Muscle layer of duodenum (tissue), 2 donors: ENCODE measurements around the gene RHOB.
A peak's percentile ranks its signal among the peaks of the same experiment; 100 is the strongest.

Source experiments
- H3K27ac ChIP-seq: one replicate; pipeline ENCODE4 v1.7.0; 2013; ENCODE audit warnings: mild to moderate bottlenecking, low read length
- H3K27me3 ChIP-seq: one replicate; pipeline ENCODE4 v1.7.0; 2013; ENCODE audit warnings: low read depth, mild to moderate bottlenecking, control low read depth, low read length
- H3K36me3 ChIP-seq, 2 donors: one replicate each; pipeline ENCODE4 v1.7.0; 2013; ENCODE audit warnings: low read length in 2 of 2, control low read depth in 1 of 2, mild to moderate bottlenecking in 1 of 2; ENCODE audit not compliant: insufficient read depth in 2 of 2, control insufficient read depth in 1 of 2
- H3K4me1 ChIP-seq, 2 donors: one replicate each; pipeline ENCODE4 v1.7.0; 2013; ENCODE audit warnings: low read length in 2 of 2, mild to moderate bottlenecking in 2 of 2, control low read depth in 1 of 2, moderate library complexity in 1 of 2; ENCODE audit not compliant: insufficient read depth in 2 of 2, control insufficient read depth in 1 of 2
- H3K4me3 ChIP-seq, 2 donors: one replicate each; pipeline ENCODE4 v1.7.0; 2013; ENCODE audit warnings: low read length in 2 of 2, low read depth in 1 of 2, mild to moderate bottlenecking in 1 of 2
- H3K9me3 ChIP-seq, 2 donors: one replicate each; pipeline ENCODE4 v1.7.0; 2013; ENCODE audit warnings: low read length in 2 of 2, control low read depth in 1 of 2, mild to moderate bottlenecking in 1 of 2; ENCODE audit not compliant: control insufficient read depth in 1 of 2
- donor health status: healthy.

The RHOB gene

DNA sequence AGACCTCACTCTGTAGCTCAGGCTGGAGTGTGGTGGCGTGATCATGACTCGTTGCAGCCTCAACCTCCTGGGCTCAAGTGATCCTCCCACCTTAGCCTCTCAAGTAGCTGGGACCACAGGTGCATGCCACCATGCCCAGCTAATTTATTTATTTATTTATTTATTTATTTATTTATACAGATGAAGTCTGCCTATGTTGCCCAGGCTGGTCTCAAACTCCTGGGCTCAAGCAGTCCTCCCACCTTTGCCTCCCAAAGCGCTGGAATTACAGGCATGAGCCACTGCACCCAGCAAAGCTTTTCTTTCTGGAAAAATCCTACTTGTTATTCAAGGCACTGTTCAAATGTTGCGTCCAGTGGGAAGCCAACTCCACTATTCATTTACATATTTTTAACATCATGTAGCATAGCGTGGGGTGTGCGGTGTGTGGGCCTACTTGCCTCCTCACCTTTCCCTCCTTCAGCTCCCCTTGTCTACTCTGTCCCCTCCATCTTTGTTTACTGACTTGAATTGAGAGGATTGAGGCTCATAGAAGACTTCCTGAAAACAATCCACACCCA lies 6.8 kb upstream of the RHOB start:
- Histone ChIP-seq H3K27ac (peak overlapping the region; percentile 19), H3K27me3 (no peaks in the 10 kb centered on the region), H3K4me1 (peaks cover 3 to 12% of the 10 kb centered on the region in 2 donors), H3K36me3 (no peaks in the 10 kb centered on the region), H3K4me3 (no peak overlapping the region), H3K9me3 (no peaks in the 10 kb centered on the region)

DNA sequence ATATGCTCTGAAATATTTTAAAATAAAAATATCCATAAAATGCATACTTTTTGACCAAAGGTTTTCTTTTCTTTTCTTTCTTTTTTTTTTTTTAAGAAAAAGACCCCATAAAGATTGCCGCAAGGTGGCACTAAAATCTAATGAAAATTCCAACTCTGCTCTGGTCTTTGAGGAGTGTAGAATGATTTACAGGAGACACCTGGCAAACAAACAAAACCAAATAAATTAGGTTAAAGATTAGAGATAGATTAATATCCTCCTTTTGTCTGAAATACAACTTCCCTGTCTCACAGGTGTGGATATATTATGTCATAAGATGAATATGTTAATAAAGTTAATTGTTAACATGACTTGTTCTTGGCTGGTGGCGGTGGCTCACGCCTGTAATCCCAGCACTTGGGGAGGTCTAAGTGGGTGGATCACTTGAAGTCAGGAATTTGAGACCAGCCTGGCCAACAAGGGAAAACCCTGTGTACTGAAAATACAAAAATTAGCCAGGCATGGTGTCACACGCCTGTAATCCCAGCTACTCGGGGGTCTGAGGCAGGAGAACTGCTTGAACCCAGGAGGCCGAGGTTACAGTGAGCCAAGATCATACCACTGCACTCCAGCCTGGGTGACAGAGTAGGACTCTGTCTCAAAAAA lies 3.5 kb upstream of the RHOB start:
- Histone ChIP-seq H3K36me3 (peaks cover 0 to 12% of the 10 kb centered on the region in 2 donors), H3K4me3 (no peak overlapping the region), H3K4me1 (peaks cover 3 to 20% of the 10 kb centered on the region in 2 donors), H3K27me3 (no peaks in the 10 kb centered on the region), H3K9me3 (no peaks in the 10 kb centered on the region), H3K27ac (peak overlapping the region; percentile 60)

GRCh38 chr2:20444101-20444992 lies 2.5 kb upstream of the RHOB start:
- Histone ChIP-seq H3K27ac (peak overlapping the region; percentile 67), H3K36me3 (peaks cover 5 to 21% of the 10 kb centered on the region in 2 donors), H3K27me3 (no peaks in the 10 kb centered on the region), H3K9me3 (no peaks in the 10 kb centered on the region), H3K4me1 (peaks cover 3 to 24% of the 10 kb centered on the region in 2 donors), H3K4me3 (no peak overlapping the region)

DNA sequence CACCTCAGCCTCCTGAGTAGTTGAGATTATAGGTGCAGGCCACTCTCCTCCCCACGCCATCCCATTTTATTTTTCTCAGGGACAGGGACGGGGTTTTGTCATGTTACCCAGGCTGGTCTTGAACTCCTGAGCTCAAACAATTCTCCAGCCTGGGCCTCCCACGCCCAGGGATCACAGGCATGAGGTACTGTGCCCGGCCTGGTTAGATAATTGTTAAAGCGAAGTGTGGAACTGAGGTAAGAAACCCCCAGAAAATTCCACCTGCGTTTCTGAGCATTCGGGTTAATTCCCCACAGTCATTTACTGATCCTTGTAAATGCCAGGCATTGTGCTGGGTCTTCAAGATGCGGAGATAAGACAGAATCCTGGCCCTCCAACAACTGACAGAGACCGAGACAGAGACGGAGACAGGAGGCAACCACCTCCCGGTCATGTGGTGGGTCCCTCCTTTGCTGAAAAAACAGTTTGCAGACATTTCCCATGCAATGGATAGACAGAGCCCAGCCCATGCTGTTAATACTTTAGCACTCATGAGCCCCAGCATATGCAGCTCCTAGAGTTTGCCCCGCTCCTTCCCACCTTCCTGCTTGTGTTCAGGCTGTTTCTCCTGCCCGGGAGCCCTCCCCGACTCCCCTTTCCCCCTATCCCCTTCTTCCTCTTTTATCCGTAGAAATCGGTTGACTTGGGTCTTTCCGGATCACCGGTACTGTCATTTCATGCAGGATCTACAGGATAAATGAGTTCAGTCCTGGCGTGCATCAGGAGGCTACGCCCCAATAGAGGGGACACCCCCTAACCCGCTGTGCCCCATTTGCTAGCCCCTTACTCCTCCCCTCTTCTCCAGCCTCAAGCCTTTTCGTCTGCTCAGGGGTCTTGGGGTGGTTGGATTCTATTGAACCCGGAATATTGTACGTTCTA lies 1.6 kb upstream of the RHOB start:
- H3K27ac ChIP-seq, result peak overlapping the region; percentile 67
- H3K4me3 ChIP-seq, result peak overlapping the region; percentile 7 to 44

DNA sequence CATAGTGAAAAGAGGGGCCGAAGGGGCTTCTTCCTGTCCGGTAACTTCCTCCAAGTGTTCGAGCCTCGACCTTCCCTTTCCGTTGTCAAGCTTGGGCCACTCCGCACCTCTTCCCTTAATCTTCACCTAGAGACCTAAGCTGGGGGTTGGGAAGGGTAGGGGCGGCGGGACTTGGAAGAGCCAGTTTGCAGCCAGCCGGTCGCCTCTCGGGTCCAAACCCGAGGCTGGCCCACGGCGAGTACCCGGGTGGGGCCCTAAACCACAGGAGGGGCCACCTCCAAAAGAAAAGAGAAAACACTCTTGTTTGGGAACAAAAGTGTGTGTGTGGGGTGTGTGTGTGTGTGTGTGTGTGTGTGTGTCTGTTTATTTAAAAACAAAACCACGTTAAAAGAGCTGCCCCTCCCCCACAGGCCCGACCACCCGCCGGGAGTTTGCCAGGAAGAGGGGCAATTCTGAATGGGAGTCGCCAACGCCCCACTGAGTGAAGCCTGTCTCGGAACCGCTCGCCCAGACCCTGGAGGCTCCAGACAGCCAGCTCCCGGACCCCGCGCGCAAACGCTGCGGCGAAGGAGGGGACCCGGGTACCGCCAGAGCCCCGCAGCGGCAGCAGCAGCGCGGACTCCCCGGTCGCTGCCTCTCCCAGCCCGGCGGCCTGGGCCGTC lies 488 bp upstream of the RHOB start:
- Histone ChIP-seq H3K4me1 (peaks cover 3 to 26% of the 10 kb centered on the region in 2 donors), H3K4me3 (peak overlapping the region; percentile 57 to 85)

More for the DNA sequence above, 1.6 kb upstream of the RHOB start:
- Histone ChIP-seq H3K9me3 (no peaks in the 10 kb centered on the region), H3K36me3 (peaks cover 5 to 21% of the 10 kb centered on the region in 2 donors), H3K27me3 (no peaks in the 10 kb centered on the region), H3K4me1 (peaks cover 3 to 26% of the 10 kb centered on the region in 2 donors)

GRCh38 chr2:20447437-20448245 lies 767 bp downstream of the RHOB start:
- Histone ChIP-seq H3K9me3 (no peaks in the 10 kb centered on the region), H3K36me3 (peaks cover 5 to 21% of the 10 kb centered on the region in 2 donors), H3K27me3 (no peaks in the 10 kb centered on the region), H3K4me1 (peaks cover 3 to 30% of the 10 kb centered on the region in 2 donors), H3K27ac (peak overlapping the region; percentile 97), H3K4me3 (peak overlapping the region; percentile 85 to 89)

More for the DNA sequence above, 488 bp upstream of the RHOB start:
- peaks cover 5 to 21% of the 10 kb centered on the region in 2 donors for H3K36me3 ChIP-seq
- no peaks in the 10 kb centered on the region for H3K27me3 ChIP-seq
- H3K9me3 ChIP-seq, result no peaks in the 10 kb centered on the region
- peak overlapping the region; percentile 87 for H3K27ac ChIP-seq

DNA sequence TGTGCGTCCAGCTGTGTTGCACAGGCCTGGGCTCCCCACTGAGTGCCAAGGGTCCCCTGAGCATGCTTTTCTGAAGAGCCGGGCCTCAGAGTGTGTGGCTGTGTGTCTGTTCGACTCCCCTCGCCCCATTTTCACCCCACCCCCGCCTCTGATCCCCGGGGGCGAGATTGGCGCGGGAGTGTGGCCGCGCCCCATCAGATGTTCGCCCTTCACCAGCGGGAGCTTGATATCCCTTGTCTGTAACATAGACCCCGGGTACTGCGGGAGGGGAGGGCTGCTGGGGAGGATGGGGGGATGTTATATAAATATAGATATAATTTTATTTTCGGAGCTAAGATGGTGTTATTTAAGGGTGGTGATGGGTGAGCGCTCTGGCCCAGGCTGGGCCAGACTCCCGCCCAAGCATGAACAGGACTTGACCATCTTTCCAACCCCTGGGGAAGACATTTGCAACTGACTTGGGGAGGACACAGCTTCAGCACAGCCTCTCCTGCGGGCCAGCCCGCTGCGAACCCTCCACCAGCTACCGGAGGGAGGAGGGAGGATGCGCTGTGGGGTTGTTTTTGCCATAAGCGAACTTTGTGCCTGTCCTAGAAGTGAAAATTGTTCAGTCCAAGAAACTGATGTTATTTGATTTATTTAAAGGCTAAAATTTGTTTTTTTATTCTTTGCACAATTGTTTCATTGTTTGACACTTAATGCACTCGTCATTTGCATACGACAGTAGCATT lies 1.5 kb downstream of the RHOB start:
- Histone ChIP-seq H3K9me3 (no peaks in the 10 kb centered on the region), H3K4me1 (peaks cover 3 to 30% of the 10 kb centered on the region in 2 donors), H3K27me3 (no peaks in the 10 kb centered on the region), H3K4me3 (peak overlapping the region; percentile 85 to 89), H3K27ac (peak overlapping the region; percentile 97), H3K36me3 (peaks cover 5 to 21% of the 10 kb centered on the region in 2 donors)

DNA sequence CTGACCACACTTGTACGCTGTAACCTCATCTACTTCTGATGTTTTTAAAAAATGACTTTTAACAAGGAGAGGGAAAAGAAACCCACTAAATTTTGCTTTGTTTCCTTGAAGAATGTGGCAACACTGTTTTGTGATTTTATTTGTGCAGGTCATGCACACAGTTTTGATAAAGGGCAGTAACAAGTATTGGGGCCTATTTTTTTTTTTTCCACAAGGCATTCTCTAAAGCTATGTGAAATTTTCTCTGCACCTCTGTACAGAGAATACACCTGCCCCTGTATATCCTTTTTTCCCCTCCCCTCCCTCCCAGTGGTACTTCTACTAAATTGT lies 2.1 kb downstream of the RHOB start:
- Histone ChIP-seq H3K4me1 (peaks cover 1 to 25% of the 10 kb centered on the region in 2 donors), H3K27ac (peak overlapping the region; percentile 97), H3K27me3 (no peaks in the 10 kb centered on the region), H3K36me3 (peaks cover 5 to 21% of the 10 kb centered on the region in 2 donors), H3K9me3 (no peaks in the 10 kb centered on the region), H3K4me3 (peak overlapping the region; percentile 85 to 89)

DNA sequence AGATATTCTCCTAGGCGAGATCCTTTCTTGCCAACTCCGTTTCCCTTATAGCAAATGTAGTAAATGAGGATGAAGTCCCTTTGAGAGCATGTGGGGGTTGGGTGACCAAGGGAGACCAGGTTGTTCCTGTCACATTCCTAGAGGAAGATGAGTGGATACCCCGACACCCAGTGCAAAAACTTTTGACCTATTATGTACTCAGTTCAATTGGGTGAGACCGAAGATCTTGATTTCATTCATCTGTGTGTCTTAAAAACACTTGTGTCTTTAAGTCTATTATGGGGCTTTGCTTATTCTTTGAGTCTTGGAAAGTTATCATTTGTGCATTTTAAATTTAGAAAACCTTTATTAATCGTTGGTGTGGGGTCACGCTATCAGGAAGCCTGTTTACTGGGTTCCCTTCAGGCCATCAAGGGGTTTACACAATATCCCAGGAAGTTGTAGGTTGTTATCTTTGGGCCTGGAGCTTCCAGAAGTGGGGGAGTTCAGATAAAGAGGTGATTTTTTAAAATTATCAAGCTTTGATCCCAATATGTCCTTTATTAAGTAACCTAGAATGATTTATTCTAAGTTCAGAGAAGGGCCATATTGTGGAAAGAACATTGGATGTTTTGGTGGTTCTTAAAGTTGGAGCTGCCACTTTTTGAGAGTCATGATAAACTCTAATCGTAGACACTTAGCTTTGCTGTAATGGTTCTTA lies 2.8 kb downstream of the RHOB start:
- Histone ChIP-seq H3K27me3 (no peaks in the 10 kb centered on the region), H3K9me3 (no peaks in the 10 kb centered on the region), H3K4me1 (peaks cover 0 to 20% of the 10 kb centered on the region in 2 donors), H3K4me3 (peak overlapping the region; percentile 85 to 89), H3K27ac (peak overlapping the region; percentile 97), H3K36me3 (peaks cover 5 to 21% of the 10 kb centered on the region in 2 donors)
